ENCODE data around the gene MIS12.
A peak's percentile ranks its signal among the peaks of the same experiment; 100 is the strongest.

The MIS12 gene

DNA sequence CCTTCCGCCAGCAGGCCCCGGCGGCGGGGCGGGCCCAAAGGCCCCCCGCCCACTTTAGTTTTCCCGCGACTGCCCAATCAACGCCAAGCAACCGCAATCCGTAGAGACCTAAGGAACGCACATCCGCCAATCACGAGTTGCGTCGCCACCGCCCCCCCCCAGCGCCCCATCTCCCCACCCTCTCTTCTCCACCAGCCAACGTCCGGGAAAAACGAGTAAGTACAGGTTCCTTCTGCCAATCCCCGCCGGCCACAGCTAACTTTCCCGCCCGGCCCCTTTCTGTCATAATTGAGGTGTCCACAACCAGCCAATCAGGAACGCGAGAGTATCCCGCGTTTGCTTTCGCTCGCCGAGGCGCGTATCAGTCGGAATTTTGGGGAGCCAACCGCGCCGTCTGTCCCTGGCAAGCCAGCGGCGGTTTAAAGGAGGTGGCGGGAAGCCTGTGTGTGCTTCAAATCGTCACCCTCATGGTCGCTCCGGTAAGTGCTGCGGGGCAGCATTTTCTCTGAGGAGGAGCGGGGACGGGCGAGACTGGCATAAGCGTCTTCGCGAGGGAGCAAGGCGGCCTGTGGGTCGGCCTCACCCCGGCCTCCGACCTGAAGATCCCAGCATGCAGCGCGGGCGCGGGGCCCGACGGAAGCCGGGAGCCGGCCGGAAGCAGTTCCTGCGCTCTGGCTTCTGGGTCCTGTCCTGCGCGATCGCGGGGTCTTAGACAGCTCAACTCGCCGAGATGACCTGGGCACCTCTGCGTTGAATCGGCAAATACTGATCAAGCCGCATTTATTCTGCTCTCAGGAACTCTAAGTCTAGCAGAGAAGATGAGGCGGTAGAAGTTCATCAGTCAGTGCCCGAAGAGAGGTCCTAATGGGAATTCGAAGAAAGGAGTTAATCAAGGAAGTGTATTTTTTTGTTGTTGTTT is at the start of gene MIS12:
TSS of gene MIS12 (plus strand) at position 361 of the 919 bp plus-strand sequence. CDS start 2,297 bp downstream, outside the sequence.
- DNase-seq: peak; percentile 97

DNA sequence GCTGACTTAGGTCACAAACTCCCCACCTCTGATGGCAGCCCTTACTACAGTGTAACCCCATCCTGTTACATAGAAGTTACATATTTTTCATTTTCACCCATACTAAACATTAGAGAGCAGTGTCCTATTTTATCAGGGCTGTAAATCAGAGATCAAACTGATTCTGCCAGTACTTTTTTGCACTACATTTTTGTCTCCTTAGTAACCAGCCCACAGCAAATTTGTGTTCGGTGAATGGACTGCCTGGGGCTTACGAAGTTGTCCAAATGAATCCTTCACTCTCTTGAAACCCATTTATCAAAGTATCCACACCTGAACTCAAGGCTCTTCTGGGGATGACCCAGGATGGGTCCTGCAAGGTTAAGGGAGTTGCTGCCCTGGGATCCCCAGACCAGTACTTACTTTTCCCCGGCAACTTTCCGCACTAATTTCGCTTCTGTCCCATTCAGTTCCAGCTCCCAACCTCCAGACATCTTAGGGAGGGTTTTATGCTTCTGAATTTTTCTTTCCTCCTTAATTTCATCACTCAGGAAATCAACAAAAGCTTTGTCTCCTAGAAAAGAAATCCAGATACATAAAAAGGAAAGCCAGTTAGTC is 48.5 kb upstream of the MIS12 start:
- DNase-seq: no peak

DNA sequence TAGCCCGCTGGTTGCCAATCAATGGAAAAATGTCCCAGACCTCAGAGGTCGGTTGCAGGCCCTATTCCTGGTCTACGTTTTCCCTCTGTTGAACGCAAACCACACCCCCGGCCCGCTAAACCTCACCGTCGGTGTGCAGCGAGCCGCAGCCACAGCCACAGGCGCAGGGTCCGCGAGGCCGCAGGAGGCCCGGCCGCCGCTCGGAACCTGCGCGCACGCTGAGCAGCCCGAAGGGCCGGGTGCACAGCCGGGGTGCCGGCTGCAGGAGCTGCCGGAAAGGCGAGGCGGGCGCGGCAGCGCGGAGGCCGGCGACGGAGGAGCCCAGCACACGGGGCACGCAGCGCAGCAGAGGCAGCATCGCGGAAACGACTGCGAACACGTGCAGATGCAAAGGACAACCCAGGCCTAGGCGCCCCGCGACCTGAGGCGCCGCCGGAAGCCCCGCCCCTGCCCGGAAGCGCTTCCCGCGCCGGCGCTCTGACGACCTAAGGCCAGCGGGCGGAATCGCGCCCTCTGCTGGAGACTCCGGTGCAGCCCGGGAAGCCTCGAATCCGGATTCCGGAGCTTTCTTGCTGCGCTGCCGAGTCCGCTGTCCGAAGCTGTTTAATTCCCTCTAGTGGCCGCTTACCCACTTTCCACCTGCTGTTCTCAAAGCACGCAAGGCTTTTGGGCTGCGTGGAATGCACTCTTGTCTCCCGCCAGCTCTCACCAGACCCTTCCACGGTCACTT is 47.5 kb upstream of the MIS12 start, which contains the start of gene C1QBP:
TSS of gene C1QBP (minus strand) at position 440 of the 730 bp plus-strand sequence. CDS start at position 358, 82 bp downstream.
- DNase-seq: peak; percentile 92

GRCh38 chr17:5439446-5439764 is 47.0 kb upstream of the MIS12 start:
- DNase-seq: no peak

GRCh38 chr17:5443728-5444127 is 42.6 kb upstream of the MIS12 start:
- no peak for DNase-seq

GRCh38 chr17:5444209-5444608 is 42.2 kb upstream of the MIS12 start:
- no peak for DNase-seq

- no peak for DNase-seq
Observed at GRCh38 chr17:5446786-5447185, 39.6 kb upstream of the MIS12 start.

DNA sequence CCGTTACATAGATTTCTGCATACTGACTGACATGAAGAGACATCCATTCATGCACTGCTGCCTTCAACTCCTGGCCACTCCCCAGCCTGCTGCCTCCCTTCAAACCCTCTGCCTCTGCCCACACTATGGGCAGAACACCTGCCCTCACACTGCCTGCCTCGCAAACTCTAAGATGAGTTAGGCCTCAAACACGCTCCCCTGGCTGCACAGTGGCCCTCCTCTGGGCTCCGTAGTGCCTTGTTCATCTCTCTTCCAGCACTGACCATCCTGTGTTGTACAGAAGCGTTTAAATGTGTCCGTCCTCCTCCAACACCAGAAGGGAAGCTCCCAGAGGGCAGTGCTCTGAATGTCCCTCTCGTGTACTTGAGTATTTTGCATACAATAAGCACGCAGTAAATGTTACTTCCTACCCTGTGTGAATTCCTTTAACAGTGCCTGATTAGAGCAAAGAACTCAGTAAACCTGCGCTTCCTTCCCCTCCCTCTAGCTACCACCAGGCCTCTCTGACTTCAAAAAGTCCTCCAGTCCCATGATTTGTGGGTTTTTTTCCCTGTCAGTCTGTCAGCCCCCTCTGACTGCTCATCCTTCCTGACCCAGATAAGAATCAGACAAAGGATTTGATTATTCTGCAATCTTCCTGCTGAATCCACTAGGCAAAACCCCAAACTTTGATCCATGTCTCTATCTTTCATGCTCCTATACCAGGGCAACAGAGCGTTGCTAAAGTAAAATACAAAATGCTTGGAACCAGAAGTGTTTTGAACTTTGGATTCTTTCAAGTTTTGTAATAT is 21.5 kb upstream of the MIS12 start:
- no peak for DNase-seq

DNA sequence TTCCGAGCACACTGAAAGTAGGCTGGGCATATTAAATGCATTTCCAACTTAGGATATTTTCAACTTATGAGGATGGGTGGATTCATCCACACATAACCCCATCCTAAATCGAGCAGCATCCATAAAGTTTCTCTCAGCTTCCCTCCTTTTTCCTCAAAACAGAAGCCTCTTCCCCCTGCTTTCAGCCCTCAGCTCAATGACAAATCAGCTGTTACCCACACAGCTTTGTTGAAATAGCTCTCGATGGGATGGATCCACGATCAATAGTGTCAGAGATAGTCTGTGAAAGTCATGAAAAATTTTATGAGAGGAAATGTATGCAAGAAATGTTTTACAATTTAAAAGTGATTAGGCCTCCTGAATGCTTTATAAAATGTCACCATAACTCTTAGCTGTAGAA is 20.1 kb upstream of the MIS12 start:
- no peak for DNase-seq

DNA sequence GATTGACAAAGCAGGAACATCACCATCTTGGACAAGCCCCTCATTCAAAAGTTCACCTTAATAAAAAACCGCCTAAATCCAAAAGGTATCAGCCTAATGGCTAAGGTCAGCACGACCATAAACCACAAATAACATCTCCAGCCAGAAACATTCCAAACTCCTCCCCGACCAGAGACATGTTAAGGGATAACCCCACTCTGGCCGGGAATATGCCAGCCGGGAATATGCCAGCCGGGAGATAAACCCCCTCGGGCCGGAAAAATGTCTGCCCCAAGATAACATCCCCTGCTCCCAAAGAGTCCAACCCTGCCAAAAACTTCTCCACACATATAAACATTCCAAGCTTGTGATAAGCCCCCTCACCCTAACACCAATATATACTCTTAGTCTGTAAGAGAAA is 18.9 kb upstream of the MIS12 start:
- no peak for DNase-seq

GRCh38 chr17:5468075-5468473 is 18.3 kb upstream of the MIS12 start:
- DNase-seq: peak; percentile 40

DNA sequence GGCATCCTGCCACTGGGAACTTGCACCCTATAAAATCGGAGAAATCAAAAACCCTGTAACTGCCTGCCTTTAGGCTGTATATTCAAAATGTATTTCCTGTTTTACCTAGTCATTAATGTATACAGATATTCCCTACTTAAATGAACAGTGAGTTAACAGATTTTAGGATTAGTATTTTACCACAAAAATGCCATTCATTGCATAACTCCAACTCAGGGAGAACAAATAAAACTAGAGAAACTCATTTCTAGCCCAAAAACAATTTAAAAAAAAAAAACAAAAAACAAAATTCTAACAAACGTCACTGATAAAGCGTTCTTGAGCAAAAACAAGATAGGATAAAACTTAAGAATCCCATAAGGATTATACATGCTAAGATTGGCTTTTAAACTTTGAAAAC is 13.9 kb upstream of the MIS12 start:
- DNase-seq: no peak

DNA sequence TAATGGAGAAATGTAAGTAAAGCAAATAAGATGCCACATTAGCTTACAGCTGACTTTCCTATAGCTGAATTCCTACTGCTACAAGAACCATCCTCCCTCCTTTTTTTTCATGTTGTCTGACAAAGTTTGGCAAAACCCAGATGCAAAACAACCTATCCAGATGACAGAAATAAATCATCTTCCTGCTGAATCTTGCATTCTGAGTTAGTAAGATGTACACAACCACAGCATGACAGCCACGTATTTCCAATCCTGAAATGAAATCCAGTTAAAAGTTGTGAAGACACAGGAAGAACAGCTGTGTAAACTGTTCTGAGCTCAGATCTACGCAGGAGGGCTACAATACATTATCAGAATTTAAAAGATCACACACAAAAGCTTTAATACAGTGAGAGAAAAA is 12.5 kb upstream of the MIS12 start:
- DNase-seq: no peak

DNA sequence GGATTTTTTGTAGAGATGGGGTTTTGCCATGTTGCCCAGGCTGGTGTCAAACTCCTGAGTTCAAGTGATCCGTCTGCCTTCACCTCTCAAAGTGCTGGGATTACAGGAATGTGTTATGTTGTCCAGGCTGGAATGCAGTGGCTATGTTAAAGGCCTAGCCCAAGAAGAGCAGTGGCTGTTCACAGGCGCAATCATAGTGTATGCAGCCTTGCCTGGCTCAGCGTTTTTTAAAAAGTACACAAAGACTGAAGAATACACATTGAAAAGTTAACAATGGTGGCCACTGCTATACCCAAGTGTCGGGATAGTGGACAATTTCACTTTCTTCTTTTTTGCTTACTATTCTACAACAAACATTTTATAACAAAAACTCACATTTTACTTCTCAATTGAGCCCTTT is 7.4 kb upstream of the MIS12 start:
- DNase-seq: no peak

DNA sequence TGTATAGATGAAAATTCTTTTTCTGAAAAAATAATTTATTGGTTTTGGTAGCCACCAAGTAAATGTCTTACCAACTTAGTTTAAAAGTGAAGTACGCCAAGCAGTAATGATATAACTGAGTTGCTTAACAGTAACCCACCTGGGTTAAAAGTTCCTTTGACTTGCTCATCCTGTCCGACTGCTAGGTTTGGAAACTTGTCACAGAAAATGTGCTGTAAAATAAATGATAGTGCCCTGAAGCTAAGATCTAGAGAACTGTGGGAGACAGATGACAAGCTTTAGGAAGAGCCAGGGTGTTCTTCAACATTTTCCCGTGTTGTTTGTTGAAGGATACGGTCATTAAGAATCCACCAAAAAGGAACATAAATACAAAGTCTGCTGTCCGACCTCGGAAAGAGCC is 5.4 kb upstream of the MIS12 start:
- DNase-seq: no peak

GRCh38 chr17:5481451-5481850 is 4.9 kb upstream of the MIS12 start:
- DNase-seq: no peak

GRCh38 chr17:5485270-5486205 is 828 bp upstream of the MIS12 start, which contains the start of gene DERL2:
Gene DERL2, minus strand, starts transcription at chr17:5486178. Its CDS starts 17 bp downstream, at chr17:5486161.
- DNase-seq: no peak

GRCh38 chr17:5488752-5489151 is 2.4 kb downstream of the MIS12 start:
- no peak for DNase-seq

DNA sequence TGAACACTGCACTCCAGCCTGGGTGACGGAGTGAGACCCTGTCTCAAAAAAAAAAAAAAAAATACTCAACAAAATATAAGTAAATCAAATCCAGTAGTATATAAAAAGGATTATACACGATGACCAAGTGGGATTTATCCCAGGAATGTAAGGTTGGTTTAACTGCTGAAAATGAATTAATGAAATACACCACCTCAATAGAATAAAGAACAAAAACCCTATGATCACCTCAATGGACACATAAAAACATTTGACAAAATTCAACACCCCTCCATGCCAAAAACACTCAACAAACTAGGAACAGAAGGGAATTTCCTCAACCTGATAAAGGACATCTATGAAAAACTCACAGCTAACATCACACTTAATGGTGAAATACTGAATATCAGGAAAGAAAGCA is 6.6 kb downstream of the MIS12 start:
- no peak for DNase-seq

DNA sequence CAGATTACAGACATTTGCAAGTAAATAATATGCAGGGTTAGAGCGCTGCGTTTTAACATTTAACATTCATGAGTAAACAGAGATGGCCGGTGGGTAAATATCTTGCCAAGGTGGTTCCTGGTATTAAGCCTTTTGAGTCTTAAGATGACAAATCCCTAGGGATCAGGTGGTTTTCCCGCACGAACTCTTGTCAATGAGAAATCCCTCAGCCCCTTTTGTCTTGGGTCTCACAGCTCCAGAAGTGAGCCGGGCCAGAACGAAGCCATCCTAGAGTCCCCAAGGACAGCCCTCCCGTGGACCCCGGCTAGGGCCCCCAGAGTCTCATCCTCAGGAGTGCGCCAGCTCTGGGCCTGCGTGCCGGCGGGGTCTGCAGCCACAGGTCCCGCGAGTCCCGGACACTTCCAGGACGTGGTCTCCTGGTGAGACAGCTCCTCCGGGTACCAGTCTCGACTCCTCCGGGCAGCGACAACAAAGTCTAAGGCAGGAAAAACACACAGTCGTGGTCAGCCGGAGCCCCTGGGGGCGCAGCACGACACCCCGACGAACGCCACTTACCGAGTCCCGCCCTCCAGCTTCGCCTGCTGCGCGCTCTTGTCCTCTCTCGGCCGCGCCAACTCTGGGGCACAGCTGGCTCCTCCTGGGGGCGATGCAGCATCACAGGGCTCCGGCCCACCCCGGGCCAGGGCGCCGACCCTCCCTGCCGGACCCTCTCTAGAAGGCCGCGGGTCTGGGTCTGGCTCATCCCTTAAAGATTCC is 13.3 kb downstream of the MIS12 start:
- no peak for DNase-seq

GRCh38 chr17:5500247-5500588 is 13.9 kb downstream of the MIS12 start:
- DNase-seq: no peak

Data from activated naive CD4-positive, alpha-beta T cell treated with Interleukin-2 at 50 U/mL for 16 hours (primary cell).